HG03565 (cell line): Measurements from ENCODE around the gene OR51V1.
"Not testable (repeated sequence)": the region's sequence is repeated elsewhere in the genome, so short reads cannot be mapped to it uniquely, and the experiment has no call there.

Experiments
- ATAC-seq: cut with Tn5 transposase; IDR thresholded peaks from one replicate; pipeline ENCODE4 v1.9.1; 2021; ENCODE audit warnings: mild to moderate bottlenecking, moderate library complexity; ENCODE audit not compliant: unreplicated experiment

Gene OR51V1, protein sequence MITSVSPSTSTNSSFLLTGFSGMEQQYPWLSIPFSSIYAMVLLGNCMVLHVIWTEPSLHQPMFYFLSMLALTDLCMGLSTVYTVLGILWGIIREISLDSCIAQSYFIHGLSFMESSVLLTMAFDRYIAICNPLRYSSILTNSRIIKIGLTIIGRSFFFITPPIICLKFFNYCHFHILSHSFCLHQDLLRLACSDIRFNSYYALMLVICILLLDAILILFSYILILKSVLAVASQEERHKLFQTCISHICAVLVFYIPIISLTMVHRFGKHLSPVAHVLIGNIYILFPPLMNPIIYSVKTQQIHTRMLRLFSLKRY

DNA sequence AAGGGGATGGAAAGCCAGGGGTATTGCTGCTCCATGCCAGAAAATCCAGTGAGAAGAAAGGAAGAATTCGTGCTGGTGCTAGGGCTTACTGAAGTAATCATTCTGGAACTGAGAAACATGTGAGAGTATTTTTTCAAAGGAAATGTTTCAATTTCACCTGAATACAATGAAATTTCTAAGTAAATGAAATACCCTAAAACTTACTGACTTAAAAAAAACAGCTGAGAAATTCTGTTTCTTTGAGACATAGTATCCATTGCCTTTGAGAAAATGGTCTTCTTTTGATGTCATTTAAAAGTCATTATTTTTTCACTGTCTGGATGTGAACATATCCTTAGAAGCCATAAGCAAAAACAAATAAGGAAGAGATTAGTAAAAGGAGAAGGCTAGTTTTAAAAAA lies at the start of gene OR51V1:
TSS of gene OR51V1 (minus strand) at position 101 of the 400 bp plus-strand sequence. CDS start at position 101, 0 bp downstream.
- no peak for ATAC-seq

- not testable (repeated sequence) for ATAC-seq
Observed at GRCh38 chr11:5249807-5250396, 49.4 kb upstream of the OR51V1 start, which contains the start of gene HBG1. Gene HBG1, minus strand, starts transcription at chr11:5249857. Its CDS starts 53 bp downstream, at chr11:5249804.

- ATAC-seq, result not testable (repeated sequence)
Observed at GRCh38 chr11:5248498-5248897, 48.0 kb upstream of the OR51V1 start.

- no peak for ATAC-seq
Observed at GRCh38 chr11:5247472-5248192, 47.1 kb upstream of the OR51V1 start.

DNA sequence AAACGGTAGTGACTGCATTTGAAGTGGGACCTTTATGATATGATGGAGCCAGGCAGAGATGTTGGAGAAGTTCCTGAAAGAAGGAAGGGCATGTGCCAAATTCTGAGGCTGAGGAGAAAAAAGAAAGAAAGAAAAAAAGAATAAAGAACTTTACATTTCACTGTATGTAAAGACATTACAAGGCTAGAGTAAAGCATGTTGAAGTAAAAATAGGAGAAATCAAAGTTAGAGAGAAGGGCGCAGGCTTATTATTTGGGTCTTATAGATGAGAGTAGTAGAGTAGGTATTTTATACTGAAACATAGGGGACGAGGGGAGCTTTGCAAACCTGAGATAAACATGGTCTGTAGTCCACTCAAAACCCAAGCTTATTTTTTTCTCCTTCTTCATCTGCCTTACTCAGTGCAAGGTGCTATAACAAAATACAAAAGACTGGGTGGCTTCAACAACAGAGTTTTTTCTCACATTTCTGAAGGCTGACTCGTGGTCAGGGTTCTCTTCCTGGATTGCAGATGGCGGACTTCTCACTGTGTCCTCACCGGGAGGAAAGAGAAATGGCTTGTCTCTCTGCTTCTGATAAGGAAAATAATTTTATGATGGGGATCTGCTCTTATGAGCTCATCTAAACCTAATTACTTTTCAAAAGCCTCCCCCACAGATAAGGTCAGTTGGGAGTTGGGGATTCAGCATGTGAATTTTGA lies 46.4 kb upstream of the OR51V1 start:
- no peak for ATAC-seq

- no peak for ATAC-seq
Observed at GRCh38 chr11:5245155-5245554, 44.7 kb upstream of the OR51V1 start.

- no peak for ATAC-seq
Observed at GRCh38 chr11:5243816-5244180, 43.3 kb upstream of the OR51V1 start.

DNA sequence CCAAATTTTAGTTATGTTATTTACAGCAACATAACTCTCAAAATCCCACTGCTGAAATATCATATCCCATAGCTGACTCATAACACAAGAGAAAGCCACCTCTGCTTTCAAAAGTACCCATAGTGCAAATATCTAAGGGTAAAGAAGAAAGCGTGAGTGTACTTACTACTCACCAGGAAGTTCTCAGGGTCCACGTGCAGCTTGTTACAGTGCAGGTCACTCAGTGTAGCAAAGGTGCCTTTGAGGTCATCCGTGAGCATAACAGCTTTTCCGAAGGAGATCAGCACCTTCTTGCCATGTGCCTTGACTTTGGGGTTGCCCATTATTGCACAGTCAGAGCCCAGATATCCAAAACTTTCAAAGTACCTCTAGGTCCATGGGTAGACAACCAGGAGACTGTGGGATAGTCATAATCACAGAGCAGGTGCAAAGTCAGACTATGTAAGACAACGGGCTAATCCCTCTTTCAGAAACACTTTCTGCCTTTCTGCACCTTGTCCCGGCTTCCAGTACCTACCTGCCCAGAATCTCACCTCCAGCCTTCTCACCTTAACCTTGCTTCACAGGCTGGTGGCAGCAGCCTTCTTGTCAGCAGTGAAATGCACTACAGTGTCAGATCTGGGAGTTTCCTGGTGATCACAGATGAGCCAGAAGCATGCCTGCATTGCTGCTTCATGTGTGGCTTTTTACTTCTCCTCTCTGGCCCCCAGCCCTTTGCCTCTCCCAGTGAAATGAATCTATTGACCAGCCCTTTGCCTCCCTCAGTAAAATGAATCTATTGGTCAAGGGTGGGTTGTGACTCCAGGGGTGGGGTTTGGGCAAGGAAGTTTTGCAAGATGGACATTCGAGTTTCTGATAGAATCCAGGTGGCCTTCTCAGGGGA lies 42.7 kb upstream of the OR51V1 start:
- peak; percentile 48 for ATAC-seq

GRCh38 chr11:5242208-5242607 lies 41.7 kb upstream of the OR51V1 start:
- ATAC-seq, result no peak

DNA sequence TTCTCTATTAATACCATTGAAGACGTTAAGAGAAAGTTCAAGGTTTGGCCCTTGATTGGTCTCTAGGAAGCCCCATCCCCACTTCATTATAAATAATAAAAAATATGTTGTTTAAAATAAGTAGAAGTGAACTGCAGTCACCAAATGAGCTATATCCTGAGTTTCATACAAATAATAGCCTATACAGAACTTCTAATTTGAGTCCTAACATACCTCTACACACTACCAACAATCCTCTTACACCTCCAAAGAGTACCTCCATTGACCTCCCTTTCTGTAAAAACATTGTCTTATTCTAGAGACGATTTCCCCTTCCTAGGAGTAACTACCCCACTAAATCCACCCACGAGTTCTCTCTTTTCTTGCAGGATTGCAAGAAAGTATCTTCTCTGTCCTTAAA lies 41.0 kb upstream of the OR51V1 start:
- ATAC-seq, result no peak

DNA sequence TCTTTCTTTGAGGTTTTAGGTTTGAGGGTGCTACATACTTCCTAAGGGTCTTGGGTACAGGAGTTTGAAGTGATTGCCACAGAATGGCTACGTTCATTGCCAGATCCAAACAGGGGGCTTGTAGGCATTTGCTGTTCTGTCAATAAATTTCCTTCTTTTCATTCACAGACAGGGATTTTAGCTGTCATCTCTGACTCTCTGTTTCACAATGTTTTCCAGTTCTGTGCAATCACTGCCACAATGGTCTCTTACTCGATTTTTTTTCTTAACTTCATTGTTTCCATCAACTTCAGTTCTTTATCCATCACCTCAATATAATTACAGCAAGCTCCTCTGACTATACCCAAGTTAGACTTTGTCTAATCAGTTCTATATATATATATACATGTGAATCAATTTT lies 40.0 kb upstream of the OR51V1 start:
- no peak for ATAC-seq

DNA sequence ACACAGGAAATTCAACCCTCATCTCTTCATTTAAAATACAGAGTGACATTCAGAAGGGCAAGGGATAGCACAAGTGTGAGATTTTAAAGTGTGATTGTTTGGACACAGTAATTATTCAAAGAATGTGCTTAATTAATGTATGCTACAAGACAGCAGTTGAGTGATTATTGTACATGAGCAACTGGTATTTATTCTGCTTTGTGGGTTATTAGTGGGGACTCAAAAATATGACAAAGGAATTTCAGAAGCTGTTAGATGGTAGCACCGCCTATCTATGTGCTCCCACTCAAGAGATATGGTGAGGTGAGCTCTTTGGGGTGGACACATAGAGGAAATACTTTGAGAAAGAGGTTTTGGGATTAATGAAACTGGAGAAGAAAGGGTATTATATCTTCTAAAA lies 39.6 kb upstream of the OR51V1 start:
- ATAC-seq, result no peak

- no peak for ATAC-seq
Observed at GRCh38 chr11:5239046-5239445, 38.6 kb upstream of the OR51V1 start.

DNA sequence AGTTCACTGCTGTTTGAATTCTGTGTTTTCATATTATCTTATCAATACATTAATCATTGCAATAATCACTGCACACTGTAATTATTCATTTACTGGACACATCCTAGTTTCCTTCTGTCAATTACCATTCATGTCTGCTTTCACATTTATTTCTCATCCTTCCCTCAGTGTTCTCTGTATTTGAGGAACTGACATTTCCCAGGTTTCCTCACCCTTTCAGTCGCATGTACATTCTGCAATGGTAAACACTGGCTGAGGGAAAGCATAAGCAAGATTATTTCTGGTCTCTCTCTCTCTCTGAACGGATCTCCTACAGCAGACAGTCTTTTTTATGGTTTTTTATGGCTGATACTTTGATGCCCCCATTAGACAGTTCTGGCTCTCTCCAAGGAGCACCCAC lies 38.0 kb upstream of the OR51V1 start:
- no peak for ATAC-seq

DNA sequence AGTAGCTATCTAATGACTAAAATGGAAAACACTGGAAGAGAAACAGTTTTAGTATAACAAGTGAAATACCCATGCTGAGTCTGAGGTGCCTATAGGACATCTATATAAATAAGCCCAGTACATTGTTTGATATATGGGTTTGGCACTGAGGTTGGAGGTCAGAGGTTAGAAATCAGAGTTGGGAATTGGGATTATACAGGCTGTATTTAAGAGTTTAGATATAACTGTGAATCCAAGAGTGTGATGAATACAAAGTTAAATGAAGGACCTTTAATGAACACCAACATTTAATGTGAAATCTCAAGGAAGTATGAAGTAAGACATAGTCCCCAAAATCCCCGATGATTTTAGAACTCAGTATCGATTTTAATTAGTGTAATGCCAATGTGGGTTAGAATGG lies 36.9 kb upstream of the OR51V1 start:
- no peak for ATAC-seq

DNA sequence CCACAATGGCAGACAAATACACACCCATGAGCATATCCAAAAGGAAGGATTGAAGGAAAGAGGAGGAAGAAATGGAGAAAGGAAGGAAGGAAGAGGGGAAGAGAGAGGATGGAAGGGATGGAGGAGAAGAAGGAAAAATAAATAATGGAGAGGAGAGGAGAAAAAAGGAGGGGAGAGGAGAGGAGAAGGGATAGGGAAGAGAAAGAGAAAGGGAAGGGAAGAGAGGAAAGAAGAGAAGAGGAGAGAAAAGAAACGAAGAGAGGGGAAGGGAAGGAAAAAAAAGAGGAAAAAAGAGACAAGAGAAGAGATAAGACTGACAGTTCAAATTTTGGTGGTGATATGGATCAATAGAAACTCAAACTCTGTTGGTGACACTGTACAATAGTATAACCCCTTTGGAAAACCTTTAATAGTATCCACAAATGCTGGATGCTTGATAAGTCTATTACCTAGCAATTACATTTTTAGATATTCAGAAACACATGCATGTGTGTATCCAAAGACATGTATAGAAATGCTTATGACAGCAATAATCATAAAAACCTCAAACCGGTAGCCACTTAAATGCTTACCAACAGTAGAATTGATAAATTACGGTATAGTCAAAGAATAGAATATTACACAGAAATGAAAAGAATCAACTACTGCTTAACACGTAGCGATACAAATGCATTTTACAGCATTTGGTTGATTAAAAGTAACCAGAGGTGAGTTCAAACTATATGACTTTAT lies 35.0 kb upstream of the OR51V1 start:
- ATAC-seq, result no peak

GRCh38 chr11:5234381-5234834 lies 33.9 kb upstream of the OR51V1 start, which contains the start of gene HBD:
Gene HBD, minus strand, starts transcription at chr11:5234483. Its CDS starts 50 bp downstream, at chr11:5234433.
- peak; percentile 82 for ATAC-seq

GRCh38 chr11:5233307-5233706 lies 32.8 kb upstream of the OR51V1 start:
- ATAC-seq, result no peak

DNA sequence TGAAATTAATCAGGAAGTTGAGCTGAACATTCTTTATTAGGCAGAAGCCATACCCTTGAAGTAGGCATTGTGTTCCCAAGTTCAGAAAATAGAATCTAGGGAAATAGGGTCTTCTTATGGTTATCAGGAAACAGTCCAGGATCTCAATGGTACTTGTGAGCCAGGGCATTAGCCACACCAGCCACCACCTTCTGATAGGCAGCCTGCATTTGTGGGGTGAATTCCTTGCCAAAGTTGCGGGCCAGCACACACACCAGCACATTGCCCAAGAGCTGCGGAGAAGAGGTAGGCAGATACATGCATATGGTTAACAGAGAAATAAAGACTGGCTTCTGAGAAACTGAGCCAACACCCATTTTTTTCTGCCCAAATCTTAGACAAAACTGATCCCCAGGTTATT lies 32.3 kb upstream of the OR51V1 start:
- ATAC-seq, result no peak

- no peak for ATAC-seq
Observed at GRCh38 chr11:5232176-5232575, 31.7 kb upstream of the OR51V1 start.
